ENCODE results near the gene LUZP2.

Gene LUZP2

DNA sequence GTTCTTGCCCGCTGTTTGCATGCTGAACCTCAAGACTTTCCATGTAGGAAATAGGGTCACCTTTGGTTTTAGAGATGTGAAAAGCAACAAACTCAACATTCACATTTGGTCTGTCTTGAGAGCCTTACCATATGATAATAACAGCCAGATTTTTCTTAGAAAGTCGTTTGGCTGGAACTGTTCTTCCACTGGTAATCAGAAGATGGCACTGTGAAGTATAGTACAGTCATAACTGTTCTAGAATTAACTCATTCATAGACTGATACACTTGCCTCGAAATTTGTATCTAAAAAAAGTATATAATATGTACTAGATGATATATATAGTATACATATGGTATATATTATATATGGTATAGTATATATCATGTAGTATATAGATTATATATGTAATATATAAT is 12.3 kb downstream of the LUZP2 start:
- no CpG with 5 or more reads among the region's 3 CpGs for WGBS (ENCODE audit: insufficient coverage, insufficient read length)
- DNase-seq (ENCODE audit: low read depth, low spot score) = no peak

DNA sequence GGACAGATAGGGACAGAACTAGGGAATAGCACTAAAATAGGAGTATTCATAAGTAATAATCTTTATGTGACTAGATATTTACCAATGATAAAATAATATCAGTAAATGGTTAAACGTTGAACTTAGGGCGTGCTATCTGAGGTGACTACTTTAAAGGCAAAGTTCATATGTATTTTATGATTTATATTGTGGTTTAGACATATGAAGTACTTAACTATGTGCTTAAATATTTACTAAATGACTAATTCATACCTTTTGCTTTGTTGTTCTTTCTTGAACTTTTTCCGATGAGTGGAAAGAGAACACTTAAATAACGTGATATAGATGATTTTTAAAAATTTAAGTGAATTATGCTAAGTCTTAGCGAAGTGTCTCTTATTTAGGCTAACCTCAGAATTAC is 14.7 kb downstream of the LUZP2 start:
- no peak overlapping the region for H3K4me3 ChIP-seq (ENCODE audit: low read length)
- no peaks in the 10 kb centered on the region for H3K36me3 ChIP-seq (ENCODE audit: control insufficient read depth, insufficient read depth, low read length)
- no peak for DNase-seq (ENCODE audit: low read depth, low spot score)
- 100% methylated on average over 2 of the region's 5 CpGs for WGBS (ENCODE audit: insufficient coverage, insufficient read length)
- no peaks in the 10 kb centered on the region for H3K9me3 ChIP-seq (ENCODE audit: control insufficient read depth, insufficient read depth, low read length)
- H3K27me3 ChIP-seq (ENCODE audit: control insufficient read depth, insufficient read depth, low read length) = no peaks in the 10 kb centered on the region
- no peaks in the 10 kb centered on the region for H3K4me1 ChIP-seq (ENCODE audit: control insufficient read depth, insufficient read depth, low read length)
- H3K27ac ChIP-seq (ENCODE audit: low read length) = no peak overlapping the region

More for the DNA sequence above, 12.3 kb downstream of the LUZP2 start:
- Histone ChIP-seq H3K9me3 (ENCODE audit: control insufficient read depth, insufficient read depth, low read length) (no peaks in the 10 kb centered on the region), H3K27me3 (ENCODE audit: control insufficient read depth, insufficient read depth, low read length) (no peaks in the 10 kb centered on the region), H3K27ac (ENCODE audit: low read length) (no peak overlapping the region), H3K4me1 (ENCODE audit: control insufficient read depth, insufficient read depth, low read length) (no peaks in the 10 kb centered on the region), H3K4me3 (ENCODE audit: low read length) (no peak overlapping the region), H3K36me3 (ENCODE audit: control insufficient read depth, insufficient read depth, low read length) (no peaks in the 10 kb centered on the region)

DNA sequence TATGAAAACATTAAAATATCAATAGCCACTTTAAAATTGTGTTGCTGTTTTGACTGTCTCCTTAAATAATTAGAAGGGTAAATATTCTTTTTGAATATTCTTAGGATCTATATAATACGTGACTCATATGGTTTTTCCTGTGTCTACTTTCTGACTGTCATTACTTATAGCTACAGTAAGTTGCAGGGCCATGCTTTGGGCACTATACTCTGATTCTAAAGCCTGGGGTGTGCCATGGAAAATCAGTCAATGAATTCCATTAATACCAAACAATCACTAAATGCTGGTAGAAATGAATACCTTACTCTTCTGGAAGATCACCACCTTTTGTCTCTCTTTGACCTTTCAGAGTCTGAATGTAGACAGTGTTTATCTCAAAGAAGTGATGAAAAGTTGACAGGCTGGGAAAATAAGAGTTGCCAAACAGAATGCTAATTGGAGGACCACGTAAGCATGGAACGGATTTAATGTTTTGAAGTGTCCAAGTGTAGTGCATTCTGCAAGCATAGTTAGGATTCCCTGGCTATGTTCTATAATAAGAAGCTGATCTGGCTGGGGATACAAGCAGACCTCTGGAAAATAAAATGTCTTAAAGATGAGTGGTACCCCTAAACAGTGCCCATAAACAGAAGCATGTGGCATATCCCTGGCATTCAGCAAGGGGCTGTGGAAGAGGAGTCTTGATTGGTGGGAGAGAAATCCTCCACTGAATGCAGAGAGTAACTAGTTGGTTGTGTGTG is 16.8 kb downstream of the LUZP2 start:
- Histone ChIP-seq H3K27ac (ENCODE audit: low read length) (no peak overlapping the region), H3K4me3 (ENCODE audit: low read length) (no peak overlapping the region), H3K9me3 (ENCODE audit: control insufficient read depth, insufficient read depth, low read length) (no peaks in the 10 kb centered on the region), H3K4me1 (ENCODE audit: control insufficient read depth, insufficient read depth, low read length) (no peaks in the 10 kb centered on the region), H3K36me3 (ENCODE audit: control insufficient read depth, insufficient read depth, low read length) (no peaks in the 10 kb centered on the region), H3K27me3 (ENCODE audit: control insufficient read depth, insufficient read depth, low read length) (no peaks in the 10 kb centered on the region)
- no CpG with 5 or more reads among the region's 3 CpGs for WGBS (ENCODE audit: insufficient coverage, insufficient read length)
- DNase-seq (ENCODE audit: low read depth, low spot score) = no peak

DNA sequence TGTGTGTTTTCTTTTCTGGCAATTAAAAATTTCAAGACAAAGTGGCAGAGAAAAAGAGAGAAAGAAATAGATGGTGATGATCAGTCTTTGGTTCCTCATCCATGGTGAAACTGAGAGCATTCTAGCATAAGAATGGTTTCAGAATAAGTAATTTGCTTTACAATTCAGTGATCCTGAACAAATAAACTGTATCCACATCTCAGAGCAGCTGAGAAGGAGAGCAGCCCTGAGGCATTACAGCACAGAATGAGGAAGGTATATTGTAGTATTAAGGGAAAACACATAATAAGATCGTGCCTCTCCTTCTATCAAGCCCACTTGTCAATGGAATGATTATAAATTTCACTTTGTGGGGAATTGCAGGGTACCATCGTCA is 17.4 kb downstream of the LUZP2 start:
- Histone ChIP-seq H3K36me3 (ENCODE audit: control insufficient read depth, insufficient read depth, low read length) (no peaks in the 10 kb centered on the region), H3K27me3 (ENCODE audit: control insufficient read depth, insufficient read depth, low read length) (no peaks in the 10 kb centered on the region), H3K4me3 (ENCODE audit: low read length) (no peak overlapping the region), H3K27ac (ENCODE audit: low read length) (no peak overlapping the region), H3K4me1 (ENCODE audit: control insufficient read depth, insufficient read depth, low read length) (no peaks in the 10 kb centered on the region), H3K9me3 (ENCODE audit: control insufficient read depth, insufficient read depth, low read length) (no peaks in the 10 kb centered on the region)
- no peak for DNase-seq (ENCODE audit: low read depth, low spot score)
- no CpG with 5 or more reads among the region's 2 CpGs for WGBS (ENCODE audit: insufficient coverage, insufficient read length)

DNA sequence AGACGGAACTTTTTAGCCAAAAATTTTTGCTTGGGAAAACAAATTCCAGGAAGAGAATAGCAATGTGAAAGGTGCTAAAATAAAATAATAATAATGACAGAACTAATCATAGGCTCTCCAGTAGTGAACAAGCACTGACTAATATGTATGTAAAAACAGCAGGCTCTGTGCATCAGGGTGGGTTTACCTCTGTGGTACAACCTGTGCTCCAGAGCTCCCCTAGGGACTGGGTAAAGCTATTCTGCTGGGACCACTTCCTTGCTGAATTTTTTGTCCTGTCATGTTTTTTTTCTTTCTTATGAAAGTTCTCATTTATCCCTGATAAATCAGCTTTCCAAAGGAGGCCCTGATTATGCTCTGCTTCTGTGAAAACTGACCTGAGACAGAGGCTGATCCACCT is 18.8 kb downstream of the LUZP2 start:
- Histone ChIP-seq H3K4me3 (ENCODE audit: low read length) (no peak overlapping the region), H3K27me3 (ENCODE audit: control insufficient read depth, insufficient read depth, low read length) (no peaks in the 10 kb centered on the region), H3K9me3 (ENCODE audit: control insufficient read depth, insufficient read depth, low read length) (no peaks in the 10 kb centered on the region), H3K27ac (ENCODE audit: low read length) (no peak overlapping the region), H3K36me3 (ENCODE audit: control insufficient read depth, insufficient read depth, low read length) (no peaks in the 10 kb centered on the region), H3K4me1 (ENCODE audit: control insufficient read depth, insufficient read depth, low read length) (no peaks in the 10 kb centered on the region)
- WGBS (ENCODE audit: insufficient coverage, insufficient read length) = no CpG with 5 or more reads among the region's 1 CpG
- no peak for DNase-seq (ENCODE audit: low read depth, low spot score)

DNA sequence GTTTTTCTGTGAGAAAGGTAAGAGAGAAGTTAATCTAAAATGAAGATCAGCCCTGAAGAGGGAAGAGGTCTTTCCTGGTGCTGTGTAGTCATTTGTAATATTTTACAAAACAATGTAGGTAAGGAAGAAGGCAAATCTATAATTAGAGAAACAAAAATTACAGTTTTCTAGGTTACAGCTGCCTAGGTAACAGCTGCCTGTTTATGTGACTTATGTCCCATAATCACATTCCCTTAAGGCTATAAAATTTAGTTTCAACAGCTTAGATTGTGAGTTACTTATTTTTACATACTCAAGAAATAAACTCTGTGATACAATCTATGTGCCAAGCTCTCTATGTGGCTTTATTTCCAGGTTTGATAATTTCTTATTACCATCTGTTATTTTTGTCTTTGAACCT is 19.8 kb downstream of the LUZP2 start:
- Histone ChIP-seq H3K9me3 (ENCODE audit: control insufficient read depth, insufficient read depth, low read length) (no peaks in the 10 kb centered on the region), H3K27ac (ENCODE audit: low read length) (no peak overlapping the region), H3K27me3 (ENCODE audit: control insufficient read depth, insufficient read depth, low read length) (no peaks in the 10 kb centered on the region)

DNA sequence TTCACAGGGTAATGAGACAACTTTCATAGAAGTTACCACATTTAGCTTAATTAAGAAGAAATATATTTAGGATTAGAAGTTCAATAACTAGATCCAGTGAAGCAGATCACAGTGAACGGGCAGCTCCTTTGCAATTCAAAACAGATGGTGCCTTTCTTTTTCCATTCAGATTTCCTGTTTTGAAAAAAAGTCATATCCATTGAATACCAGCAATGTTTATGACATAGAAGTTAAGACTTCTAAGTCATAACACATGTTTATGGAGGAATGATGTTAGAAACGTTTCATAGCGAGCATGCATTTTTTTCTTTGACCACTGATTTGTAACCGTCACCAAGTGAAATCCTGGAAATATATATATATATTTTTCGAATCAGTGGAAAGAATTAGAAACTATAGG is 24.7 kb downstream of the LUZP2 start:
- no peak overlapping the region for H3K4me3 ChIP-seq (ENCODE audit: low read length)
- no peak for DNase-seq (ENCODE audit: low read depth, low spot score)

More for the DNA sequence above, 19.8 kb downstream of the LUZP2 start:
- Histone ChIP-seq H3K4me1 (ENCODE audit: control insufficient read depth, insufficient read depth, low read length) (no peaks in the 10 kb centered on the region), H3K36me3 (ENCODE audit: control insufficient read depth, insufficient read depth, low read length) (no peaks in the 10 kb centered on the region), H3K4me3 (ENCODE audit: low read length) (no peak overlapping the region)
- DNase-seq (ENCODE audit: low read depth, low spot score) = no peak

DNA sequence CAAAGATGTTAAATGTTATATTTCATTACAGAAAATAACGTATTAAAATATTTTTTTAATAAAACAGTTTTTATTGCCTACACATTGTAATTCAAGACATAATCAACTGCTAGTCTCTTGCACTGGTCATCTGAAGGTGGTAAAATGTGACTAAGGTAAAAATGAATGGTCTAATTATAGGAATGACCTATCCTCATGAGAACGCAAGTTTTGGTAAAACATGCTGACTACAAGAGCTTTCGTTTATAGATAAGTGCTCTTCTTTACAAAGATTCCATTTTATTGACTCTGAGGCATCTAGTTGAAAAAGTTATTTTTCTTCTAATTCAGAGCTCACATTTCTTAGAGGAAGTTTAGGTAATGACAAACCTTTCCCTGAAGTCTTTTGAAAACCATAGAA is 27.3 kb downstream of the LUZP2 start:
- H3K4me3 ChIP-seq (ENCODE audit: low read length) = no peak overlapping the region
- H3K27ac ChIP-seq (ENCODE audit: low read length) = no peak overlapping the region
- WGBS (ENCODE audit: insufficient coverage, insufficient read length) = no CpG with 5 or more reads among the region's 3 CpGs
- H3K4me1 ChIP-seq (ENCODE audit: control insufficient read depth, insufficient read depth, low read length) = no peaks in the 10 kb centered on the region
- no peaks in the 10 kb centered on the region for H3K27me3 ChIP-seq (ENCODE audit: control insufficient read depth, insufficient read depth, low read length)
- H3K36me3 ChIP-seq (ENCODE audit: control insufficient read depth, insufficient read depth, low read length) = no peaks in the 10 kb centered on the region
- DNase-seq (ENCODE audit: low read depth, low spot score) = no peak
- H3K9me3 ChIP-seq (ENCODE audit: control insufficient read depth, insufficient read depth, low read length) = no peaks in the 10 kb centered on the region

More for the DNA sequence above, 24.7 kb downstream of the LUZP2 start:
- no peak overlapping the region for H3K27ac ChIP-seq (ENCODE audit: low read length)
- WGBS (ENCODE audit: insufficient coverage, insufficient read length) = no CpG with 5 or more reads among the region's 5 CpGs
- H3K36me3 ChIP-seq (ENCODE audit: control insufficient read depth, insufficient read depth, low read length) = no peaks in the 10 kb centered on the region
- no peaks in the 10 kb centered on the region for H3K4me1 ChIP-seq (ENCODE audit: control insufficient read depth, insufficient read depth, low read length)
- no peaks in the 10 kb centered on the region for H3K27me3 ChIP-seq (ENCODE audit: control insufficient read depth, insufficient read depth, low read length)
- no peaks in the 10 kb centered on the region for H3K9me3 ChIP-seq (ENCODE audit: control insufficient read depth, insufficient read depth, low read length)

DNA sequence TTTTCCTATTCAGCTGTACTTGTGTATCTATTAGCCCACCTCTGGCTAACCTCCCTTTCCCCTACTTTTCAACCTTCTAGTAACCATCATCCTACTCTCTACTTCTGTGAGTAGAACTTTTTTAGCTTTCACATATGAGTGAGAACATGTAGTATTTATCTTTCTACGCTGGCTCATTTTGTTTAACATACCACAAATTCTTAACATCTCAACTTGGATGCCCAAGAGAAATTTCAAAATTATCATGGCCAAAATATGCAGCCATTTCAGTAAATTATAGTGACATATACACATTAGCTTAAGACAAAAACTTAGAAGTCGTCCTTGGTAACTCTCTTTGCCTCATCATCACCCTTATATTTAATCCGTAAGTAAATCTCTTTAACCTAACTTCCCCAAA is 34.7 kb downstream of the LUZP2 start:
- 100% methylated on average over 1 of the region's 3 CpGs for WGBS (ENCODE audit: insufficient coverage, insufficient read length)
- Histone ChIP-seq H3K9me3 (ENCODE audit: control insufficient read depth, insufficient read depth, low read length) (no peaks in the 10 kb centered on the region), H3K4me1 (ENCODE audit: control insufficient read depth, insufficient read depth, low read length) (no peaks in the 10 kb centered on the region), H3K27me3 (ENCODE audit: control insufficient read depth, insufficient read depth, low read length) (no peaks in the 10 kb centered on the region), H3K4me3 (ENCODE audit: low read length) (no peak overlapping the region), H3K36me3 (ENCODE audit: control insufficient read depth, insufficient read depth, low read length) (no peaks in the 10 kb centered on the region), H3K27ac (ENCODE audit: low read length) (no peak overlapping the region)
- no peak for DNase-seq (ENCODE audit: low read depth, low spot score)

DNA sequence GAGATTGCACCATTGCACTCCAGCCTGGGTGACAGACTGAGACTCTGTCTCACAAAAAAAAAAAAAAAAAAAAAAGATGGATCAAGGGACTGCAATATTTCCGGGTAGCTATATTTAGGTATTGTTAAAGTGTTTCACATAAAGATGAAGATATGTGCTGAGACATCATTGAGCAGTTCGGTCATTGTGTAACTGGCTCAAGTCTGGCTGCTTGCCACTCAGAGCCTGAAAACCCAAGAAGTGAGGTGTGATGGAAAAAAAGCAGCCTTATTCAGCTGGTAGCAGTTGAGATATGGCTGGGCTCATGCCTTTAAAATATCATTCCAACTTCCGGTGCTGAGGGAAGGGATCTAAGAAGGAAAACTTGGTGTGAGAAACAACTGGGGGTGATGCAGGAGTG is 46.9 kb downstream of the LUZP2 start:
- H3K36me3 ChIP-seq (ENCODE audit: control insufficient read depth, insufficient read depth, low read length) = no peaks in the 10 kb centered on the region
- H3K4me1 ChIP-seq (ENCODE audit: control insufficient read depth, insufficient read depth, low read length) = no peaks in the 10 kb centered on the region
- H3K4me3 ChIP-seq (ENCODE audit: low read length) = no peak overlapping the region
- DNase-seq (ENCODE audit: low read depth, low spot score) = no peak
- H3K27ac ChIP-seq (ENCODE audit: low read length) = no peak overlapping the region
- H3K27me3 ChIP-seq (ENCODE audit: control insufficient read depth, insufficient read depth, low read length) = no peaks in the 10 kb centered on the region
- H3K9me3 ChIP-seq (ENCODE audit: control insufficient read depth, insufficient read depth, low read length) = no peaks in the 10 kb centered on the region
- WGBS (ENCODE audit: insufficient coverage, insufficient read length) = no CpG with 5 or more reads among the region's 3 CpGs

DNA sequence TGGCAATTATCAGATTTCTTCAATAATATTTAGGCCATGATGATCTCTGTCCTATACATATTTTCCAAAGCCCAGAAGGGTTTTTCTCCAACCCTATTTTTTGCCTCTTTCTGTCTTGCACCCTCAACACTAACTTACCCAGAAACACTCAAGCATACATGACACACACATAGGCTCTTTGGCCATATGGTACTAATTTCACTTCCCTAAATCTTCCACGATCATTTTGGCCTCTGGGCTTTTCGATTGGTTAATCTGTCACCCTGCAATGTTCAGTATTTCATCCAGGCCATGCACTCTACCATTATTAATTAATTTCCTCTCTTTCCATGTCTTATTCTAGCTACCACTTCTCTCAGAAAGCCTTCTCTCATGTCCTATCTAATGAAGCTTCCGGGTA is 59.8 kb downstream of the LUZP2 start:
- DNase-seq (ENCODE audit: low read depth, low spot score) = no peak
- no CpG with 5 or more reads among the region's 3 CpGs for WGBS (ENCODE audit: insufficient coverage, insufficient read length)
- Histone ChIP-seq H3K4me3 (ENCODE audit: low read length) (no peak overlapping the region), H3K9me3 (ENCODE audit: control insufficient read depth, insufficient read depth, low read length) (no peaks in the 10 kb centered on the region), H3K27ac (ENCODE audit: low read length) (no peak overlapping the region), H3K27me3 (ENCODE audit: control insufficient read depth, insufficient read depth, low read length) (no peaks in the 10 kb centered on the region), H3K4me1 (ENCODE audit: control insufficient read depth, insufficient read depth, low read length) (no peaks in the 10 kb centered on the region), H3K36me3 (ENCODE audit: control insufficient read depth, insufficient read depth, low read length) (no peaks in the 10 kb centered on the region)

All from iPS DF 6.9 (cell line).